Esophagus squamous epithelium (tissue), 5 donors: ENCODE data around the gene CST9. TPM values are rescaled to one million over a fixed set of nuclear protein-coding genes. Genes with fewer than 3 reads are reported as not detected.
A peak's percentile ranks its signal among the peaks of the same experiment; 100 is the strongest.

Source experiments
- DNase-seq: peaks from one replicate; lab custom pipeline; 2025; lab: John Stamatoyannopoulos, UW
- H3K27ac ChIP-seq, 4 donors: fragments of 200-600 bp; sonication (generic); one replicate each; pipeline ENCODE4 v1.5.1; 2016 to 2019; ENCODE audit warnings: mild to moderate bottlenecking in 1 of 4
- H3K27me3 ChIP-seq, 4 donors: fragments of 200-600 bp; sonication (generic); 1 replicate in 3 of 4; 2 replicates in 1 of 4; pipeline versions ENCODE4 v1.5.1 to v1.6.0; 2017 to 2021; ENCODE audit warnings: antibody characterized with exemption in 1 of 4
- H3K36me3 ChIP-seq, 3 donors: fragments of 200-600 bp; sonication (generic); one replicate each; pipeline ENCODE4 v1.5.1; 2016 to 2019
- H3K4me1 ChIP-seq, 3 donors: fragments of 200-600 bp; sonication (generic); one replicate each; pipeline ENCODE4 v1.5.1; 2017 to 2019
- H3K4me3 ChIP-seq, 4 donors: fragments of 200-600 bp; sonication (generic); 1 replicate in 3 of 4; 2 replicates in 1 of 4; pipeline ENCODE4 v1.5.1; 2016 to 2019; ENCODE audit warnings: mild to moderate bottlenecking in 2 of 4, moderate library complexity in 1 of 4
- H3K9me3 ChIP-seq, 3 donors: fragments of 200-600 bp; sonication (generic); one replicate each; pipeline ENCODE4 v1.5.1; 2016 to 2019
- POLR2A ChIP-seq, 4 donors: fragments of 450-650 bp; IDR thresholded peaks; one replicate each; pipeline ENCODE4 v1.6.1; 2017; ENCODE audit warnings: antibody characterized with exemption in 4 of 4, mild to moderate bottlenecking in 4 of 4, moderate library complexity in 3 of 4
- WGBS, 2 donors: methylation state at CpG; one replicate each; pipeline ENCODE4 v1.1.5; 2018; 5-methylcytosine and 5-hydroxymethylcytosine counted together
- intact Hi-C: fragments of 100-400 bp; cut with DNase I; formaldehyde crosslinking; loops from one replicate; pipeline ENCODE4 v1.15.0; 2022
- total RNA-seq, 4 donors: library from RNA; depleted of rRNA; stranded (reverse); fragments of >200 nt; gene quantifications; one replicate each; pipeline ENCODE4 v1.1.0, GENCODE V29; 2016
- TF ChIP-seq, protein P1 (sequence below), 6 experiments: fragments of 450-650 bp in 4 of 6; fragments of 200-600 bp in 2 of 6; sonication (generic) in 2 of 6; IDR thresholded peaks; one replicate each; pipeline ENCODE4 v1.5.1; 2016 to 2019; ENCODE audit warnings: antibody characterized with exemption in 6 of 6, mild to moderate bottlenecking in 4 of 6, moderate library complexity in 4 of 6
- donor health status: DM: yes; HTN: yes; CAD: no.

Gene CST9
- total RNA-seq, 4 donors from 2014 or later = not detected

DNA sequence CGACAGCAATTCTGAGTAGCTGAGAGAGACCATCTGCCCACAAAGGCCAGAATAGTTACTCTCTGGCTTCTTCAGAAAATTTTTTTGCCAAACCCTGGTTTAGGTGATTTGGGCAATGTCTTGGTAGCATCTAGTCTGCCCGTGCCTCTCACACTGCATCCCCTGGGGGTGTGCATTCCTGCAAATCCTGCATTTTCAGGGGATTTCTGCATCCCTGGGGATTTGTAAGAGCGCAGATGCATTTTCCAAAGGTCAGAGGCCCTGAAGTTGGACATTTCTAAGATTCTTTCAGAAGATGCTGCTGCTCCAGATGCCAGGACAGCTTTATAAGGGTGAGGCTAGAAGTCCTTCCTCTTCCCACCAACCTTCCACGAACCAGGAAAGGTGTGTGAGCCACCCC lies 4.0 kb downstream of the CST9 start:
- Histone ChIP-seq H3K36me3 (no peaks in the 10 kb centered on the region), H3K27me3 (no peaks in the 10 kb centered on the region), H3K4me3 (no peak overlapping the region), H3K27ac (no peak overlapping the region), H3K4me1 (peaks cover 0 to 8% (median 0%) of the 10 kb centered on the region in 3 donors), H3K9me3 (no peaks in the 10 kb centered on the region)
- DNase-seq = no peak
- TF ChIP-seq, protein P1, sequence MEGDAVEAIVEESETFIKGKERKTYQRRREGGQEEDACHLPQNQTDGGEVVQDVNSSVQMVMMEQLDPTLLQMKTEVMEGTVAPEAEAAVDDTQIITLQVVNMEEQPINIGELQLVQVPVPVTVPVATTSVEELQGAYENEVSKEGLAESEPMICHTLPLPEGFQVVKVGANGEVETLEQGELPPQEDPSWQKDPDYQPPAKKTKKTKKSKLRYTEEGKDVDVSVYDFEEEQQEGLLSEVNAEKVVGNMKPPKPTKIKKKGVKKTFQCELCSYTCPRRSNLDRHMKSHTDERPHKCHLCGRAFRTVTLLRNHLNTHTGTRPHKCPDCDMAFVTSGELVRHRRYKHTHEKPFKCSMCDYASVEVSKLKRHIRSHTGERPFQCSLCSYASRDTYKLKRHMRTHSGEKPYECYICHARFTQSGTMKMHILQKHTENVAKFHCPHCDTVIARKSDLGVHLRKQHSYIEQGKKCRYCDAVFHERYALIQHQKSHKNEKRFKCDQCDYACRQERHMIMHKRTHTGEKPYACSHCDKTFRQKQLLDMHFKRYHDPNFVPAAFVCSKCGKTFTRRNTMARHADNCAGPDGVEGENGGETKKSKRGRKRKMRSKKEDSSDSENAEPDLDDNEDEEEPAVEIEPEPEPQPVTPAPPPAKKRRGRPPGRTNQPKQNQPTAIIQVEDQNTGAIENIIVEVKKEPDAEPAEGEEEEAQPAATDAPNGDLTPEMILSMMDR (IDR thresholded peaks at IDR 0.05) = no peak
- no peak for TF ChIP-seq POLR2A (IDR thresholded peaks at IDR 0.05)
- WGBS, 2 donors = 56 to 71% methylated on average over 2 to 4 of the region's 4 CpGs
- intact Hi-C loops = no loop called here

DNA sequence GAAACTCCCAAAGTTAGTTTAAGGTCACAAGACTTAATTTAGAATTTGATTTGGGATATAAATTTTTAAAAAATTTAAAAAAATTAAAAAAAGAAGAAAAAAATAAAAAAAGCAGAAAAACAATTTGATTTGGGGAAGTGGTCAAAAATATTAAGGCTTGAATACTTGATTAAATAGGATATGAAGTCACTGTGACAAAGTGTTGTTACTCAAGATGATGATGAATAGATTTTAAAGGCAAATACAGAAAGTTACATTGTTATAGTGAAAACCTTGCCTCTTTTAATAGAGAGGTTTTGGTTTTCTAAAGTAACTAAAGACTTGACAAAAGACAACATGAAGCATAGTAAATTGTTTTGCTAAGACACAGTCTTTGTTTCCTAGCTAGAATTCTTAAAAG lies 7.2 kb downstream of the CST9 start:
- H3K36me3 ChIP-seq = no peaks in the 10 kb centered on the region
- H3K27me3 ChIP-seq = no peaks in the 10 kb centered on the region
- no peak overlapping the region for H3K4me3 ChIP-seq
- intact Hi-C loops = no loop called here
- no peak for TF ChIP-seq POLR2A (IDR thresholded peaks at IDR 0.05)
- TF ChIP-seq, protein P1 (IDR thresholded peaks at IDR 0.05) = no peak
- H3K9me3 ChIP-seq = no peaks in the 10 kb centered on the region
- no peak for DNase-seq
- H3K4me1 ChIP-seq = no peaks in the 10 kb centered on the region
- no peak overlapping the region for H3K27ac ChIP-seq

DNA sequence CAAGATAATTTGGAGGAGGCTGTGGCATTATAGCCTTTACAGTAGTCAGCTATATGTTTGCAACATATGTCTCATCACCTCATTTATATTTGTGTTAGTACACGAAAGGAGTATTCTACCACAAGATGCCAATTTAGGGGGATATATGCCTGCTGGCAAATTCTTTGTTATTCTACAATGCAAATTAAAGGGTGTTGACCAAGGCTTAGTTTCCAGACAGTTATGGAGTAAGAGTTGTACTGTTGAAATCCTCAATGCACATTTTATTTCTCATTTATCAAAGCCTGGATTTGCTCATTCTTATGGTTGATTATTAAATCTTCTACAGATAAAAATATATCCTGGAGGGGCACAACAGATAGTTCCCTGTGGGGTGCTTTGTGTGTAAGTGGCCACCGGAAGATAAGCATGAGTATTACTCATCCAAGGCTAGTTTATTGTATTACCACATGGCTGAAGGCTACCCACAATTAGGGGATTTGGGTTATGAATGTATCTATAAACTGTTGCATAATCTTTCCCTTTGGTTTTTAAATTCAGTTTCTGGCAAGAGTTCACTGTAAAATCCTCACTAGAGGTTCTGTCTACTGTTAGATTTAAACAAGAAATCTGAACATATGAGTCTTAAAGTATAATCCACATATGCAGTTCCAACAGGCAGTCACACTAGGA lies 9.0 kb downstream of the CST9 start:
- intact Hi-C loops = no loop called here
- Histone ChIP-seq H3K36me3 (no peaks in the 10 kb centered on the region), H3K4me1 (no peaks in the 10 kb centered on the region), H3K4me3 (no peak overlapping the region), H3K9me3 (no peaks in the 10 kb centered on the region), H3K27ac (no peak overlapping the region), H3K27me3 (no peaks in the 10 kb centered on the region)
- 28 to 32% methylated on average over 2 of the region's 2 CpGs for WGBS, 2 donors
- TF ChIP-seq, protein P1 (IDR thresholded peaks at IDR 0.05) = no peak
- TF ChIP-seq POLR2A (IDR thresholded peaks at IDR 0.05) = no peak
- DNase-seq = no peak

DNA sequence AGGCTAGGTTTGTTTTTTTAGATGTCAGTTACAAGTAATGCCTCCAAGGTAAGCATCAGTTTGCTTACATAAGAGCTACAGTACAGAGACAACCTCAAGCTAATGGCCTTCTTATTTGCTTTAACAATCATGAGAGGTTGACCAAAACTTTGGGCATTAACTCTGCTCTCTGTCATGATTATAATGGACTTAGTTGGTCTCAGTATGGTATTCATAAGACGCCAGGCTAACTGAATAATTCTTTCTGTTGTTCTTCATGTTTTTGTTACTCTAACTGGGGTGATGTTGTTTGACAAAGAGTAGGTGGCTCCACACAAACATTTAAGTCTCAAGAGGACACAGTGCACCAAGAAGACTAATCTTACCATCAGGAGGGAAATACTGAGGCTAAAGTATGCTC lies 9.8 kb downstream of the CST9 start:
- no peaks in the 10 kb centered on the region for H3K36me3 ChIP-seq
- 60 to 73% methylated on average over 1 of the region's 1 CpG for WGBS, 2 donors
- no peak overlapping the region for H3K27ac ChIP-seq
- no peaks in the 10 kb centered on the region for H3K4me1 ChIP-seq
- H3K9me3 ChIP-seq = no peaks in the 10 kb centered on the region
- TF ChIP-seq, protein P1 (IDR thresholded peaks at IDR 0.05) = no peak
- TF ChIP-seq POLR2A (IDR thresholded peaks at IDR 0.05) = no peak
- H3K27me3 ChIP-seq = no peaks in the 10 kb centered on the region
- no peak overlapping the region for H3K4me3 ChIP-seq
- no peak for DNase-seq
- intact Hi-C loops = no loop called here

DNA sequence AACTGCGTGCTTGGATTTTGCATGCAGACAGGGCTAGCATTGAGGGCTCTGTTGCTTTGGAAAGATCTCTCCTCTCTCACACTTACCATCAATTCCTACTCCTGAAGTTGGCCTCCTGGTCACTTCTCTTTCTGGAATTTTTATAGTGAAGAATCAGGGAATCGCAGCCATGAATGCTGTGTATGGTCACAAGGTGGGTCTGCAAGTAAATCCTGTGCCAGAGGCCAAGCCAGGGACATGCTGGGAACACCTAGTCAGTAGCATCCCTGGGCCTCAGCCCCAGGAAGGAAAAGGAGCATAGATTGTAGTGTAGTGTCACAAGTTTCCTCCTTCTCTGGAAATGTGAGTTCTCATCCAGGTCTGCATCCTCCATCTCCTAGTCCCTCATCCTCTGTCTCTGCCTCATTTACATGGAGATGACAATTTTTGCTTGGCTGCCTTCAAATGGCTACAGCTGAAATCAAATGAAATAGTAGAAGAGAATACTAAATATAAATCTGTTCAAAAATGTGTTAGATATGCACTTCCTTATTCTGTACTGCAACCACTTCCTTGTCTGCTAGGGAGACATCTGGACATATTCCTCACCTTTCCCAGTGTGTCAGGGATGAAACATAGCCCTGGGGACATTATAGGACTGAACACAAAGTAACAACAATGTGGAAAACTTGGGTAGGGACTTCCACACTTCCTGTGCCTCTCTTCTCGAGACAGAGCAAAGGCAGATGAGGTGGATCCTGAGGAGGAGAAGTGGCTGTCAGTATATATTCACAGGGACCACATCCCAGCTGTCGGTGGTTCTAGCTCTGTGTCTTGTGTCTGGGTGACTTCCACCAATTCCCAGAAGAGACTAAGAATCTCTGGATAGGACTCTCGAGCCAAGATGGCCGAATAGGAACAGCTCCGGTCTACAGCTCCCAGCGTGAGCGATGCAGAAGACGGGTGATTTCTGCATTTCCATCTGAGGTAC lies 17.0 kb downstream of the CST9 start:
- WGBS, 2 donors = 61 to 88% methylated on average over 5 to 6 of the region's 10 CpGs
- no peaks in the 10 kb centered on the region for H3K27me3 ChIP-seq
- TF ChIP-seq, protein P1 (IDR thresholded peaks at IDR 0.05) = no peak
- no peak for TF ChIP-seq POLR2A (IDR thresholded peaks at IDR 0.05)
- DNase-seq = no peak
- peak overlapping the region in 3 of 4 donors; percentile 38 to 70 (median 64) for H3K27ac ChIP-seq
- no peaks in the 10 kb centered on the region for H3K9me3 ChIP-seq
- no peak overlapping the region for H3K4me3 ChIP-seq
- H3K36me3 ChIP-seq = no peaks in the 10 kb centered on the region
- intact Hi-C loops = no loop called here
- peaks cover 3 to 51% (median 3%) of the 10 kb centered on the region in 3 donors for H3K4me1 ChIP-seq
